Breast epithelium (tissue), 4 donors: ENCODE data around the gene F2RL1. TPM values are rescaled to one million over a fixed set of nuclear protein-coding genes. Genes with fewer than 3 reads are reported as not detected.
"Not testable (repeated sequence)": the region's sequence is repeated elsewhere in the genome, so short reads cannot be mapped to it uniquely, and the experiment has no call there.

Experiments used
- DNase-seq, 2 donors: peaks; one replicate each; pipeline ENCODE4 v3.0.0-alpha.2; 2019; ENCODE audit warnings: low spot score in 2 of 2
- H3K27ac ChIP-seq, 2 donors: fragments of 200-600 bp; sonication (generic) in 1 of 2; one replicate each; pipeline ENCODE4 v1.5.1; 2016 to 2019; ENCODE audit warnings: mild to moderate bottlenecking in 1 of 2
- H3K27me3 ChIP-seq, 2 donors: fragments of 200-600 bp; sonication (generic) in 1 of 2; one replicate each; pipeline versions ENCODE4 v1.5.1 to v1.6.0; 2017 to 2019; ENCODE audit warnings: control low read depth in 1 of 2, mild to moderate bottlenecking in 1 of 2
- H3K36me3 ChIP-seq: fragments of 200-600 bp; one replicate; pipeline ENCODE4 v1.5.1; 2019
- H3K4me1 ChIP-seq, 2 donors: fragments of 200-600 bp; sonication (generic); one replicate each; pipeline ENCODE4 v1.5.1; 2016 to 2019; ENCODE audit warnings: control low read depth in 1 of 2
- H3K4me3 ChIP-seq, 3 donors: fragments of 200-600 bp; sonication (generic); 1 replicate in 2 of 3; 2 replicates in 1 of 3; pipeline ENCODE4 v1.5.1; 2016 to 2019; ENCODE audit warnings: mild to moderate bottlenecking in 3 of 3, moderate library complexity in 2 of 3
- H3K9me3 ChIP-seq, 2 donors: fragments of 200-600 bp; sonication (generic) in 1 of 2; one replicate each; pipeline ENCODE4 v1.5.1; 2016 to 2019; ENCODE audit warnings: control low read depth in 1 of 2
- POLR2A ChIP-seq: fragments of 450-650 bp; IDR thresholded peaks from one replicate; pipeline ENCODE4 v1.6.1; 2016; ENCODE audit warnings: antibody characterized with exemption, mild to moderate bottlenecking, moderate library complexity
- POLR2AphosphoS5 ChIP-seq, 3 donors: sonication (generic); formaldehyde crosslinking; IDR thresholded peaks; one replicate each; pipeline ENCODE4 v1.6.1; 2017; ENCODE audit warnings: antibody characterized with exemption in 3 of 3
- intact Hi-C: fragments of 100-400 bp; cut with DNase I; formaldehyde crosslinking; loops from one replicate; pipeline ENCODE4 v1.15.1; 2023; ENCODE audit warnings: low total_unique reads
- total RNA-seq, 3 donors: library from RNA; depleted of rRNA; stranded (reverse); fragments of >200 nt; gene quantifications; one replicate each; pipeline ENCODE4 v1.1.0, GENCODE V29; 2016
- TF ChIP-seq, protein P1 (sequence below), 3 donors: fragments of 450-650 bp; IDR thresholded peaks; one replicate each; pipeline ENCODE4 v1.5.1; 2016 to 2017; ENCODE audit warnings: antibody characterized with exemption in 3 of 3, mild to moderate bottlenecking in 3 of 3, moderate library complexity in 3 of 3

F2RL1 gene
- total RNA-seq, 3 donors from 2014 or later = 0.64 to 13.8 (median 5.6) TPM

DNA sequence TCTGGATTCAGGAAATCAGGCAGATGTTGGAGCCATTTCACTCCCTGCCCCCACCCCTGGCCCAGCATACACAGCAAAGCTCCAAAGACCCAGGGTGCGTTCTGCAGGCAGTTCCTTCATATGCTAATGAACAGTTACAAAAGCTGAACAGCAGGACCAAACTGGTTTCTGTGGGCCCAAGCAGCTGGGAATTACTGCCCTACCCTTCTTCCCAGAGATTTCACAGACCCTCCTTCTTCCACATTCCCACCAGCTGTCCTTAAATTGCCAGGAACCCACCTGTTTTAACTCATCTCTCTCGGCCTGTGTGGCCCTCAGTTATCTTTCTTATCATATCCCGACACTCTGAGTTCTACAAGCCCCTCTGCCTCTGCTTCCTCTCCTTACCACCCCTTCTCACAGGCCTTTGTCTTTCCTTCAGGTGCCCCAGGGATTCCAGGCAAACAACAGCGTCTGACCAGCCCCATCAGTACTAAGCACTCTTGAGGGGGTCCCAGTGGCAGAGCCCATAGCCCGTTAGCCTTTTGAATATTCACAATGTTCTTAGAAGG lies 10.6 kb upstream of the F2RL1 start:
- no peak for TF ChIP-seq POLR2A
- TF ChIP-seq POLR2AphosphoS5 (IDR thresholded peaks at IDR 0.05) = no peak
- TF ChIP-seq, protein P1, sequence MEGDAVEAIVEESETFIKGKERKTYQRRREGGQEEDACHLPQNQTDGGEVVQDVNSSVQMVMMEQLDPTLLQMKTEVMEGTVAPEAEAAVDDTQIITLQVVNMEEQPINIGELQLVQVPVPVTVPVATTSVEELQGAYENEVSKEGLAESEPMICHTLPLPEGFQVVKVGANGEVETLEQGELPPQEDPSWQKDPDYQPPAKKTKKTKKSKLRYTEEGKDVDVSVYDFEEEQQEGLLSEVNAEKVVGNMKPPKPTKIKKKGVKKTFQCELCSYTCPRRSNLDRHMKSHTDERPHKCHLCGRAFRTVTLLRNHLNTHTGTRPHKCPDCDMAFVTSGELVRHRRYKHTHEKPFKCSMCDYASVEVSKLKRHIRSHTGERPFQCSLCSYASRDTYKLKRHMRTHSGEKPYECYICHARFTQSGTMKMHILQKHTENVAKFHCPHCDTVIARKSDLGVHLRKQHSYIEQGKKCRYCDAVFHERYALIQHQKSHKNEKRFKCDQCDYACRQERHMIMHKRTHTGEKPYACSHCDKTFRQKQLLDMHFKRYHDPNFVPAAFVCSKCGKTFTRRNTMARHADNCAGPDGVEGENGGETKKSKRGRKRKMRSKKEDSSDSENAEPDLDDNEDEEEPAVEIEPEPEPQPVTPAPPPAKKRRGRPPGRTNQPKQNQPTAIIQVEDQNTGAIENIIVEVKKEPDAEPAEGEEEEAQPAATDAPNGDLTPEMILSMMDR (IDR thresholded peaks at IDR 0.05) = no peak
- H3K4me1 ChIP-seq = no peaks in the 10 kb centered on the region
- H3K36me3 ChIP-seq = no peaks in the 10 kb centered on the region
- no peak overlapping the region for H3K4me3 ChIP-seq
- intact Hi-C loops = no loop called here
- no peak overlapping the region for H3K27ac ChIP-seq
- H3K27me3 ChIP-seq = no peaks in the 10 kb centered on the region
- no peak for DNase-seq
- no peaks in the 10 kb centered on the region for H3K9me3 ChIP-seq

DNA sequence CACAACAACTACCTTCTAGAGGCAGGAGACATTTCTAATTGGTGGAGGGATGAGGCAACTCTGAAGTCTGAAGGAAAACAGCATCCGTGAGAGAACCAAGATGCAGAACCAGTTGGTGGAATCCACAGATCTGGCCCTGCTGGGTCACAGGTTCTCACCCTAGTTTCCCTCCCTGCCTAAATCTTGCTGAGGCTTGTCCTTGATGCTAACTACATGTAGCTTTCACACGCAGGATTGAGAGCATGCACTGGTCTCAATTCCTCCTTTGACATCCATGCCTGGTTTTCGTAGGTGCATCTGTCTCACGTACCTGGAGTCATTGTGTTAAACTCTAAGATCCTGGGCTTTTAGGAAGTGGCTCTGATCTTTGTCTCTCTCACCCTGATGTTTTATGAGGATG lies 9.7 kb upstream of the F2RL1 start:
- no peaks in the 10 kb centered on the region for H3K27me3 ChIP-seq
- TF ChIP-seq POLR2A (no peak), POLR2AphosphoS5 (IDR thresholded peaks at IDR 0.05) (no peak)
- intact Hi-C loops = no loop called here
- H3K9me3 ChIP-seq = no peaks in the 10 kb centered on the region
- no peaks in the 10 kb centered on the region for H3K36me3 ChIP-seq
- H3K4me1 ChIP-seq = no peaks in the 10 kb centered on the region
- H3K4me3 ChIP-seq = no peak overlapping the region
- H3K27ac ChIP-seq = no peak overlapping the region
- no peak for DNase-seq

DNA sequence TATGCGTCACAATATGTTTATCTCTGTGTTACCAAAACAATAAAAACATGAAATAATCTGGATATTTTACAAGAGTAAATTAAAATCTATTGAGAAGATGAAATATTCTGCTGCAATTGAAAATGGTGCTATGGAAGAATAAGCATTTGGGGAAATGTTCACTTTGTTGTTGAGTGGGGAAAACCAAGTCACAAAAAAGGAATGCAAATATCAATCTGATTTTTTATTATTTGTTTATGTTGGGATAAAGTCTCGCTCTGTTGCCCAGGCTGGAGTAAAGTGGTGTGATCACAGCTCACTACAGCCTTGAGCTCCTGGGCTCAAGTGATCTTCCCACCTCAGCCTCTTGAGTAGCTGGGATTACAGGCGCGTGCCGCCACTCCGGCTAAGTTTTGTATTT lies 8.6 kb upstream of the F2RL1 start:
- intact Hi-C loops = no loop called here
- Histone ChIP-seq H3K4me1 (no peaks in the 10 kb centered on the region), H3K36me3 (no peaks in the 10 kb centered on the region), H3K27ac (no peak overlapping the region), H3K27me3 (no peaks in the 10 kb centered on the region), H3K9me3 (no peaks in the 10 kb centered on the region), H3K4me3 (no peak overlapping the region)
- TF ChIP-seq, protein P1 (IDR thresholded peaks at IDR 0.05) = no peak
- no peak for TF ChIP-seq POLR2A
- no peak for TF ChIP-seq POLR2AphosphoS5 (IDR thresholded peaks at IDR 0.05)
- DNase-seq = no peak

DNA sequence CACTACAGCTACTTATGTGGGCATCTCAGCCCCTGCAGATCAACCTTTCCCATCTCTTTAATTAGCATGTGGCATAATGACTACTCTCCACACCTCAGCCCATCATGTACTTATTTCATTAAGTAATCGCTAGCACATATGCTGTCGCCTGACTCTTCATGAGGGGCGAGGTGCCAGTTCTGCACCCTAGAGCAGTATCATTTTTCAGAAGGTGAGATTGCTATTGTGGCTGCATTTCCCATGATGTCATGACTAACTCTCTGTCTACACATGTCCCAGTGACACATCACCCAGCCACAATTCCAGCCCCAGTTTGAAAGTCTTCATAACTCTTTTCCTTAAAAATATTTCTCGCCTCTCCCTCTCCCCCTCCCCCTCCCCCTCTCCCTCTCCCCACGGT lies 7.6 kb upstream of the F2RL1 start:
- Histone ChIP-seq H3K4me1 (no peaks in the 10 kb centered on the region), H3K9me3 (no peaks in the 10 kb centered on the region), H3K27ac (no peak overlapping the region), H3K36me3 (no peaks in the 10 kb centered on the region), H3K27me3 (no peaks in the 10 kb centered on the region), H3K4me3 (no peak overlapping the region)
- intact Hi-C loops = no loop called here
- no peak for DNase-seq
- TF ChIP-seq, protein P1 (IDR thresholded peaks at IDR 0.05) = no peak
- TF ChIP-seq POLR2A (no peak), POLR2AphosphoS5 (IDR thresholded peaks at IDR 0.05) (no peak)

DNA sequence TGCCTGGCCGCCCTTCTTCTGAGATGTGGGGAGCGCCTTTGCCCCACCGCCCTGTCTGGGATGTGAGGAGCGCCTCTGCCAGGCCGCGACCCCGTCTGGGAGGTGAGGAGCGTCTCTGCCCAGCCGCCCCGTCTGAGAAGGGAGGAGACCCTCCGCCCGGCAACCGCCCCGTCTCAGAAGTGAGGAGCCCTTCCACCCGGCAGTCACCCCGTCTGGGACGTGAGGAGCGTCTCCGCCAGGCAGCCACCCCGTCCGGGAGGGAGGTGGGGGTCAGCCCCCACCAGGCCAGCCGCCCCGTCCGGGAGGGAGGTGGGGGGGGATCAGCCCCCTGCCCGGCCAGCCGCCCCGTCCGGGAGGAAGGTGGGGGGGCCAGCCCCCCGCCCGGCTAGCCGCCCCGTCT lies 6.6 kb upstream of the F2RL1 start:
- H3K9me3 ChIP-seq, H3K27ac ChIP-seq, H3K4me1 ChIP-seq, H3K36me3 ChIP-seq, DNase-seq, H3K27me3 ChIP-seq, intact Hi-C loops, H3K4me3 ChIP-seq: not testable (repeated sequence)

DNA sequence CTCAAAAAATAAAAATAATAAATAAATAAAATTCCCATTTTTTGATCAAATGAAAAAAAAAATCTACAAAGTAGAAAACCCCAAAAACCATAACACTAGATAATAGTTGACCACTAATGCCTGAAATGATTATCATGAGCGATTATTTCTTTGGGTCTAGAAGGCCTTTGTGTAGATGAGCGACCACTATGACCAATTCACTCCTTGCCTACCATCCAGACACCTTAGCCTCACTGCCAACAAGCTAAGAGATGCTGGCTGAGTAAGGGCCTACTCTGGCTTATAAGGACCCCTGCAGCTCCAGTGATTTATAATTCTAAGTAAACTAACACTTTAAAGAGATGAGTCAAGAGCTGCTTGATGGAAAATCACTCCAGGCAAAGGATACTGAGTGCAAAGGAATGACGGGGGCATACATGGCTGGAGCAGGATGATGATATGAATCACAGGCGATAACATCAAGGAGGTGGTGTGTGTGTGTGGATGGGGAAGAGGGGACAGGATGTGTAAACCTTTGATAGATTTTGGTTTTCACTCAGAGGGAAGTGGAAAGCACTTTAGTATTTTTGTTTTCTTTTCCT lies 4.8 kb upstream of the F2RL1 start:
- DNase-seq = no peak
- Histone ChIP-seq H3K36me3 (no peaks in the 10 kb centered on the region), H3K4me1 (no peaks in the 10 kb centered on the region), H3K9me3 (no peaks in the 10 kb centered on the region), H3K4me3 (no peak overlapping the region), H3K27ac (no peak overlapping the region), H3K27me3 (no peaks in the 10 kb centered on the region)
- TF ChIP-seq POLR2A (no peak), POLR2AphosphoS5 (IDR thresholded peaks at IDR 0.05) (no peak)
- TF ChIP-seq, protein P1 (IDR thresholded peaks at IDR 0.05) = no peak
- intact Hi-C loops = no loop called here
